HEK293 (cell line): ENCODE measurements around the gene ARHGEF28.

Experiments used
- CTCF ChIP-seq: fragments of 450-650 bp; formaldehyde crosslinking; IDR thresholded peaks from 2 replicates; pipeline ENCODE4 v1.5.1; 2016; ENCODE audit warnings: missing biosample characterization, missing genetic modification characterization
- PRDM2 ChIP-seq: fragments of 450-650 bp; formaldehyde crosslinking; IDR thresholded peaks from 2 replicates; pipeline ENCODE4 v1.5.1; 2016; ENCODE audit warnings: missing biosample characterization, missing genetic modification characterization, borderline replicate concordance
- ZNF549 ChIP-seq: fragments of 450-650 bp; IDR thresholded peaks from 2 replicates; pipeline ENCODE4 v1.5.1; 2018; ENCODE audit warnings: missing biosample characterization, missing genetic modification characterization, mild to moderate bottlenecking, inconsistent platforms, moderate library complexity

- TF ChIP-seq ZNF549 (tag by site-specific recombination) (no peak), CTCF (no peak), PRDM2 (no peak)
Measured at GRCh38 chr5:73969195-73970036, 343.4 kb downstream of the ARHGEF28 start.
